Hematopoietic multipotent progenitor cell (in vitro differentiated cells): ENCODE data around the gene PMIS2. TPM values are rescaled to one million over a fixed set of nuclear protein-coding genes. Genes with fewer than 3 reads are reported as not detected.
"Not testable (repeated sequence)": the region's sequence is repeated elsewhere in the genome, so short reads cannot be mapped to it uniquely, and the experiment has no call there.

Source experiments
- DNase-seq, 3 donors: peaks; one replicate each; pipeline ENCODE4 v3.0.0-alpha.2; 2011 to 2015; ENCODE audit warnings: low read depth in 2 of 3, low spot score in 2 of 3
- total RNA-seq: library from RNA; depleted of rRNA; stranded (reverse); fragments of >200 nt; gene quantifications from one replicate; pipeline ENCODE4 v1.2.3, GENCODE V29; 2012

The PMIS2 gene
- total RNA-seq, 1 donor, result not detected

DNA sequence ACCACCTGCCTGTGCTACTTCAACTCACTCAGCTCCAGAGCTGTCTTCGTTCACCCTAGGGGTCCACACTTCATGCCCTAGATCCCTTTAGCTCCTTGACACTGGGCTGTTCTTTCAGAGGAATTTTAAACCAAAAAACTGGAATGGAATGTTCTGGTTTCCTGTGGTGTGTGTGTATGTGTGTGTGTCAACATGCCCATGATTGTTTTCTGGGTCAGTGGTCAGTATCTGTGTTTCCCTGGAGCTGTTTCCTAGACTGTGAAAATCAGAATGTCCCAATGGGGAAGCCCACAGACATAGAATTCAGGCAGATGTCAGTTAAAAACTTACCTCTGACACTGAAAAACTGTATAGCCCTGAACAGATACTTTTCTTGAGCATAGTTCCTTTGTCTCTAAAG is 1.3 kb downstream of the PMIS2 start:
- no peak for DNase-seq

DNA sequence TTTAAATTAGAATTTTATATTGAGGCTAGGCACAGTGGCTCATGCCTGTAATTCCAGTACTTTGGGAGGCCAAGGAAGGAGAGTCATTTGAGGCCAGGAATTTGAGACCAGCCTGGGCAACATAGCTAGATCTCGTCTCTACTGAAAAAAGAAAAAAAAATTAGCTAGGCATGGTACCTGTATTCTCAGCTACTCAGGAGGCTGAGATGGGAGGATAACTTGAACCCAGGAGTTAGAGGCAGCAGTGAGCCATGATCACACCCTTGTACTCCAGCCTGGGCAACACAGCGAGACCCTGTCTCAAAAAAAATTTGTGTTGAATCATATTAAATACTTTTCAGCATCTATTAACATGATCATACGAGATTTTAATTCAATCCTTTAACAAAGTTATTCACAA is 4.9 kb downstream of the PMIS2 start:
- no peak for DNase-seq

DNA sequence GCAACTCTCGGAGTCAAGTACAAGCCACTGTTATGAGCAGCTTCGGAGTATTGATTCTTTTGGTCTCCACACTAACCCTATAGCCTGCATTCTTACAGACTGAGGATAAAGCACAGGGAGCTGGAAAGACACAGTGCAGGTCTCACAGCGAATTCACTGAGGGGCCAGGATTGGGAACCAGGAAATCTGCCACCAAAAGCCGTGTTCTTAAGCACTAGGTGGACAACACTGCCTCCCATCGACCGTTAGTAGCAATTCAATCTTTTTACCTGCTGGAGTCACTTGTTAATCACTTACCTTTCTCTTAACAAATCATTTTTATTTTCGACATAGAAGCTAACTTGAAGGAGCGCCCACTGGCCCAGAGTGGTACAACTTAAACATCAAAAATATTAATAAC is 6.3 kb downstream of the PMIS2 start:
- DNase-seq, result peak in 2 of 3 donors; percentile 52 to 63

DNA sequence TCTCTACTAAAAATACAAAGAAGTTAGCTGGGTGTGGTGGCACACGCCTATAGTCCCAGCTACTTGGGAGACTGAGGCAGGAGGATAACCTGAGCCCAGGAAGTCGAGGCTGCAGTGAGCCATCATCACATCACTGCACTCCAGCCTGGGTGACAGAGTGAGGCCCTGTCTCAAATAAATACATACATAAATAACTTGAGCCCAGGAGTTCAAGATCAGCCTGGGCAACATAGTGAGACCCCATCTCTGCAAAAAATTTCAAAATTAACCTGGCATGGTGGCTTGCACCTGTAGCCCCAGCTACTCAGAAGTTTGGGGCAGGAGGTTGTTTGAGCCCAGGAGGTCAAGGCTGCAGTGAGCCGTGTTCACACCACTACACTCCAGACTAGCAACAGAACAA is 9.1 kb downstream of the PMIS2 start:
- DNase-seq, result not testable (repeated sequence)

DNA sequence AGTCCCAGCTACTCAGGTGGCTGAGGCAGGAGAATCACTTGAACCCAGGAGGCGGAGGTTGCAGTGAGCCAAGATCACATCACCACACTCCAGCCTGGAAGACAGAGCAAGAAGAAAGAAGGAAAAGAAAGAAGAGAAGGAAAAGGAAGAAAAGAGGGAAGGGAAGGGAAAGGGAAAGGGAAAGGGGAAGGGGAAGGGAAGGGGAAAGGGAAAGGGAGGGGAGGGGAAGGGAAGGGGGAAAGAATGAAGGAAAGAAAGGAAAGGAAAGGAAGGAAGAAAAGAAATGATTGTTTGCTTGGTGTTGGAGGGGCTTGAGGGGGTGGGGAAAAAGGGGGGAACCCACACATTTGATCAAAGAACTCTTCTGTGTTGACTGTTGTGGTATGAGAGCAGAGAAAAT is 10.0 kb downstream of the PMIS2 start:
- no peak for DNase-seq

DNA sequence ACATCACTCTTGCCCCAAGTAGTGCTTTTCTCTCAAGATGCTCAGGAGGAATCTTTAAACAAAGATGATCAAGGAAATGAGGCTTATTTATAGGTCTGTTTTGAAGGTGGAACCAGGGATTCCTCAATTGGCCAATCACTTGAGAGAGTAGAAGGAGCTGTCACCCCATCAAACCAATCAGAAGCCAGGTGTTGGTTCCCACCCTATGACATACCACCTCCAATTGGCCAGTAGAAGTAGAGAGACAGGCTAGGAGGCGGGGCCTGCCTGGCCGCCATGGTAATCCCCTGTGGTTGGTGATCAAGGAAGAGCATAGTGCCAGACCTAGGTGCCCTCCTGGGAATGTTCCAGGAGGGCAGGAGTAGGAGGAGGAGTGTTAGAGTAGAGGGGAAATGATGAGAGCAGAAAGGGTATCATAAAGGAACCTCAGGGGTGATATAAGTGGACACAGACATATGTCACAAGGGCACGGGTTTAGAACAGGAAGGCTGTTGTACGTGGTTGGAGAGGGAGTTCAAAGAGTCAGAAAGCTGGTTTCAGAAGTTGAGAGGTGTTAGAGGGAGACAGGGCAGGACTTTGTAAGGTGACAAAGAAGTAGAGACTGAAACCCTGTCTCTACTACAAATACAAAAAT is 10.5 kb downstream of the PMIS2 start:
- DNase-seq, result peak in 2 of 3 donors; percentile 26 to 38

DNA sequence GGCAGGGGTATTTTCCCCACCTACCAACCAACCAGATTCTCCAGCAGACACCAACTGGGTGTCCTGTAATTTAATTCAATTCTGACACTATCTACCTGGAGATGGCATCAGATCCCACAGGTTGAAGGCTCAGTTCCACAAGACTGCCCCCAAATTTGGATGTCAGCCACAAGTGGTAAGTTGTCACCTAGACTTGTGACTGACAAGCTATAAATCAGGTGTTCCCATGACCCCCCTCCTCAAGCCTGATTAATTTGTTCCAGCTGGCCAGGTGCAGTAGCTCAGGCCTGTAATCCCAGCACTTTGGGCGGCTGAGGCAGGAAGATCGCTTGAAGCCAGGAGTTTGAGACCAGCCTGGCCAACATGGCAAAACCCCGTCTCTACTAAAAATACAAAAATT is 16.0 kb downstream of the PMIS2 start:
- DNase-seq, result no peak

DNA sequence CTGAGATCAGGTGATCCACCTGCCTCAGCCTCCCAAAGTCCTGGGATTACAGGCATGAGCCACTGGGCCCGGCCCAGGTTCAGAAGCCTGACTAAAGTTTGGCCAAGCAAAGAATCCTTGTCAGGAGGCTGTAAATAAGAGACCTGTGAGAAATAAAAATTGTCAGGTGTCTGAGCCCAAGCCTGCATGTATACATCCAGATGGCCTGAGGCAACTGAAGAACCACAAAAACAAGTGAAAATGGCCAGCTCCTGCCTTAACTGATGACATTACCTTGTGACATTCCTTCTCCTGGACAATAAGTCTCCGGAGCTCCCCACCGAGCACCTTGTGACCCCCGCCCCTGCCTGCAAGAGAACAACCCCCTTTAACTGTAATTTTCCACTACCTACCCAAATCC is 18.5 kb downstream of the PMIS2 start:
- DNase-seq, result not testable (repeated sequence)

DNA sequence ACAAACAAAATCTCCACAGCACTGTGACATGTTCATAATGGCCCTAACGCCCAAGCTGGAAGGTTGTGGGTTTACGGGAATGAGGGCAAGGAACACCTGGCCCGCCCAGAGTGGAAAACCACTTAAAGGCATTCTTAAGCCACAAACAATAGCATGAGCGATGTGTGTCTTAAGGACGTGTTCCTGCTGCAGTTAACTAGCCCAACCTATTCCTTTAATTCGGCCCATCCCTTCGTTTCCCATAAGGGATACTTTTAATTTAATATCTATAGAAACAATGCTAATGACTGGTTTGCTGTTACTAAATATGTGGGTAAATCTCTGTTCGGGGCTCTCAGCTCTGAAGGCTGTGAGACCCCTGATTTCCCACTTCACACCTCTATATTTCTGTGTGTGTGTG is 21.2 kb downstream of the PMIS2 start:
- not testable (repeated sequence) for DNase-seq

DNA sequence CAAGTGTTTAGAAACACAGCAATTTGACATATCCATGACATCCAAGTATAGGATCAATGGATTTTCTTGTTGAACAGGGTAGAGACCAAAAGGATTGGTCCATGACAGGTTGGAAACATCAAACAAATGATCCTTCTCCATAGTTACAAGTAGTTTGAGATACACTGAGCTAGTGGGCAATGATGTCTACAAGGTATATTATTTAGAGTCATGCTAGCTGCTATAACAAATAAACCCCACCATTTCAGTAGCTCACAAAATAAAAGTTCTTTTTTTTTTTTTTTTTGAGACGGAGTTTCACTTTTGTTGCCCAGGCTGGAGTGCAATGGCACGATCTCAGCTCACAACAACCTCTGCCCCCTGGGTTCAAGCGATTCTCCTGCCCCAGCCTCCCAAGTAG is 21.7 kb downstream of the PMIS2 start:
- DNase-seq, result no peak

DNA sequence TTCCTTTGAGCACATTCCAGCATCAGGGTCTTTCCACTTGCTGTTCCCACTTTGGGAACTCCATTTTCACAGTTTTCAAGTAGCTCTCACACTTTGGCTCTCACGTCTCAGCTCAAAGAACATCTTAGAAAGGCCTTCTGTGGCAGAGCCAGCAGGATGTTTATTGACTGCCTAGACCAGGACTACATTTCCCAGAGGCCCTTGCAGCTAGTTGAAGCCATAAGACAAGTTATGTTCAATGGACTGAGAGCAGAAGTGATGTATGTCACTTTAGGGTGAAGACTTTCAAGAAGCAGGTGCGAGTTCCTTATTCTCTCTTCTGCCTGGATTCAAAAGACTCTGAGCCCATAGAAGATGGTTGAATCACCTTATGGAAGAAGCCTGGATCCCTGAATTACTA is 22.3 kb downstream of the PMIS2 start:
- DNase-seq, result no peak

DNA sequence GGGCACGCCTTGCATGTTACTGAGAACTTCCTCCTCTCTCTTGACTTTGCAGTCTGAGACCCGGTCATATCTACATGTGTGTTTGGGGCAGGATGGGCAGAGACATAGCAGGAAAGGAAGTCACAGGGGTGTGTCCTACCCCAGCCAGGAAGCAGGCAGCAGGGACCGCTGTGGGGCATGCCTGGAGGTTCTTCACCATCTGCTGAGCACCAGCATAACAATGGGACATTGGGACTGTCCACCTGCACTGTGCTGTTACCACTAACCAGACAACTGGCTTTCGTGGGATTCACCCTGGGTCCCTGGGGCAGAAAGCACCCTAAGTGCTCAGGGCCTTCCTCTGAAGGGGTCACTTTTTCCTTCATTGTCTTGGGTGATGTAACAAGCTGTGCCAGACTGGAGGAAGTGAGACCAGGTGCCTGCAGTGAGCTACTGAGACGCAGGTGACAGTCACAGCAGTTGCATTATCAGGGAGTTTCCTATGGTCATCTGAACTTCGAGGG is 23.9 kb downstream of the PMIS2 start:
- DNase-seq, result peak in 2 of 3 donors; percentile 27 to 54

DNA sequence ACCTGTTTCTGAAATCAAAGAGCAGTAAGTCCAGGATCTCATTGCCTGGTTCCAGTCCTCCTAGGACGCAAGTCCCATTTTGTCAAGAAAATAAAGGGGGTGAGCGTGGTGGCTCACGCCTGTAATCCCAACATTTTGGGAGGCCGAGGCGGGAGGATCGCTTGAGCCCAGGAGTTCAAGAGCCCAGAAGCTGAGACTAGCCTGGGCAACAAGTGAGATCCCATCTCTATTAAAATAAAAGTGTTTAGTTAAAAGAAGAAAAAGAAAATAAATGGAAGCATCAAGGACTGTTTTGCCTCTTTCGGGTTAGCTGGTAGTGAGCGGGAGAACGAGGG is 26.2 kb downstream of the PMIS2 start:
- DNase-seq, result no peak

DNA sequence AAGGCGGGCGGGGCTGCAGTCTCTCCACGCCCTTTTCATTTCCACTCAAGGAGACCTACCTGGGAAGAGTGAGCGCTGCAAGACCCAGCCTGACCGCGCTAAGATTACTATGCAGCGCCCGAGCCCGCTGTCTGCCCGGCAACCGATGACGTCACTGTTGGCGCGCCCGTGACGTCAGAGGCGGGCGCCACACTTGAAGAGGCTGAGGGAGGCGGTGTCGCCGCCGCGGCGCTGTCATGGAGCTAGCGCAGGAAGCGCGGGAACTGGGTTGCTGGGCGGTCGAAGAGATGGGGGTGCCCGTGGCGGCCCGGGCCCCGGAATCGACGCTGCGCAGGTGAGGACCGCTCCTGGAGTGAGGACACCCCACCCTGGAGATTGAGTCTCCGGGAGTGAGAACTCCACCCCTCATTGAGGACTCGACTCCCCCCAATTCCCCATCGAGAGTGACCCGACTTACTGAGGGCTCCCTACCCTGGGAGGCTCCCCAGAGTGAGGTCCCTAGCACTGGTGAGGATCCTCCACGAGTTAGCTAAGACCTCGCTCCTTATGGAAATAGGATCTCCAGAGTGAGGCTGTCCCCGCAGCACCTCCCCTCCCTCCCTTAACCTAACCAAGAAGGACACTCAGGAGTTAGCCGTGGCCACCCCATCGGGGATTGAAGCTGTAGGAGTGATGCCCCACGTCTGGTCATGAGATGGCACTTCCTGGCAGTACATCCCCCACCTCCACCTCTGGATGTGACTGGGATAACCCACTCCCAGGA is 26.8 kb downstream of the PMIS2 start, which contains the start of gene HAUS5:
TSS of gene HAUS5 (plus strand) at position 177 of the 763 bp plus-strand sequence. CDS start at position 237, 60 bp downstream.
- peak; percentile 92 to 100 (median 95) for DNase-seq

DNA sequence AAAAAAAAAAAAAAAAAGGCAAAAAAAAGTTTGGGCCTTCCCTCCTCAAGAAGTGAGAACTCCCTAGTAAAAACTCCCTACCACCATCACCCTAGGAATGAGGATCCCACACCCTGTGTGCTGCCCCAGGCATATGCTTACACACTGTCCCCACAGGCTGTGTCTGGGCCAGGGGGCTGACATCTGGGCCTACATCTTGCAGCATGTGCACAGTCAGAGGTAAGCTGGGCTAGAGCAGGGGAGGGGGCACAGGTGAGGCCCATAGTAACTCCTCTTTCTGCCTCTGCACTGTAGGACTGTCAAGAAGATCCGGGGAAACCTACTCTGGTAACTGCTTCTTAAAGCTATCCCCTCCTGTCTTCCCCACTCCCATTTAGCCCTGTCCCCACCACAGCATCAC is 27.6 kb downstream of the PMIS2 start:
- no peak for DNase-seq

DNA sequence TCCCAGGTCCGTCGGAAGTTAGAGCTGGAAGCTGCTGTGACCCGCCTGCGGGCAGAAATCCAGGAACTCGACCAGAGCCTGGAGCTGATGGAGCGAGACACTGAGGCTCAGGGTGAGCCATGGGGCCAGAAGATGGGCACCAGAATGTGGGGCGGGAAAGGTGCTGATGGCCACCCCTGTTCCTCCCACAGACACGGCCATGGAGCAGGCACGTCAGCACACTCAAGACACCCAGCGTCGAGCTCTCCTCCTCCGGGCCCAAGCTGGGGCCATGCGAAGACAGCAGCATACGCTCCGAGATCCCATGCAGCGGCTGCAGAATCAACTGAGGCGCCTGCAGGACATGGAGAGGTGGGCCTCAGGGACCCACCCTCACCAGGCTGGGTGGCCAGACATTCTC is 29.1 kb downstream of the PMIS2 start:
- DNase-seq, result no peak

DNA sequence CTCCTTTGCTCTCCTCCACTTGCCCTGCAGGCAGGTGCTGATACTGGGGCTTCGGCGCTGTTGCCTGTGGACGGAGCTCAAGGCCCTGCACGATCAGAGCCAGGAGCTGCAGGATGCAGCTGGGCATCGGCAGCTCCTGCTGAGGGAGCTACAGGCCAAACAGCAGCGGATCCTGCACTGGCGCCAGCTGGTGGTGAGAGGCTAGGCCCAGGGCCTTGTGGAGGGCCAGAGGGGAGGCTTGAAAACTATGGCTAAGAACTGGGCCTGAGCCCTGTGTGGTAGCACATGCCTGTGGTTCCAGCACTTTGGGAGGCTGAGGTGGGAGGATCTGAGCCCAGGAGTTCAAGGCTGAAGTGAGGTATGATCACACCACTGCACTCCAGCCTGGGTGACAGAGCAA is 32.9 kb downstream of the PMIS2 start:
- no peak for DNase-seq

DNA sequence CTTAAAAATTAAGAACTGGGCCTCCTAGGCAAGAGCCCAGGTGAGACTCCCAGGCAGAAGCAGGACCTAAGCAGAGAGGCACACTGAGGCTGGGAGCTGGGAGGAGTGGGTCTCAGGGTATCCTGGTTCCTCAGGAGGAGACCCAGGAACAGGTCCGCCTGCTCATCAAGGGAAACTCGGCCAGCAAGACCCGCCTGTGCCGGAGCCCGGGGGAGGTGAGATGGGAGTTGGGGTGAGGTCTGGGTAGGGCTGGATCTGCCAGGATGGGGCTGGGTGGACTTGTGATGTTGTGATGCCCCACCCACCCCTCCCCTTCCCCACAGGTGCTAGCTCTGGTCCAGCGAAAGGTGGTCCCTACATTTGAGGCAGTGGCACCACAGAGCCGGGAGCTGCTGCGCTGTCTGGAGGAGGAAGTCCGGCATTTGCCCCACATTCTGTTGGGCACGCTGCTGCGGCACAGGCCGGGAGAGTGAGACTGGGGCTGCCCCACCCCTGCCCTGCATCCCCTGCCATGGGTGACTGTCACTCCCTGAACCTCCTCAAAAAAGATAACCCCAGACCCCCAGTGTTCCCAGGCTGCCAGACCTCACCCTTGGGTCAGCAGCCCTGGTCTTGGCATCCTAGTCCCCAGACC is 33.4 kb downstream of the PMIS2 start:
- no peak for DNase-seq

DNA sequence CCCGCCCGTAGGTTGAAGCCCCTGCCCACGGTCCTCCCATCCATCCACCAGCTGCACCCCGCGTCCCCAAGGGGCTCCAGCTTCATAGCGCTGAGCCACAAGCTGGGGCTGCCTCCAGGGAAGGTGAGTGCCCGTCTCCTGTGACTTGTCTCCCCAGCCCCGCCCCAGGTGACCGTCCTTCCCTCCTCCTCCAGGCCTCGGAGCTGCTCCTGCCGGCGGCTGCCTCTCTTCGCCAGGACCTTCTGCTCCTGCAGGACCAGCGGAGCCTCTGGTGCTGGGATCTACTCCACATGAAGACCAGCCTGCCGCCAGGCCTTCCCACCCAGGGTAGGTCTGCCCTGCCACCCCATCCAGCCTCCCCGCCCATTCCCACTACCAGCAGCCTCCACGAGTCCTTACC is 34.0 kb downstream of the PMIS2 start:
- DNase-seq, result no peak

DNA sequence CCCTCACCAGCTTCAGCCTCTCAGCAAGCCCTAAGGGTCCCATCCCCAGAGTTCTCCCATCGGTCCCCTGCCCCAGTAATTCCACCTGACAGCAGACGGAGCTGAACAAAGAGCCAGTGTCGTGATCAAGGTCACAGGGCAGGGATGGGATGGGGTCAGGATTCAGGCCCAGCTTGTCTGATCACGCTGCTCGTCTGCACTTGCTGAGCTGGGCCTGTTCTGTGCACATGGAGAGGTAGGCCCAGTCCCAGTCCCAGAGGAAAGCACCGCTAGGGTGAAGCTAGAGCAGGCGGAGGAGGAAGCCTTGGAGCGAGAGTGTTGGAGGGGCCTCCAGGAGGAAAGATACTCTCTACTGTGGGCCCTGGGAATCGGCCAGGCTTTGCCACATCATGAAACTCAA is 35.7 kb downstream of the PMIS2 start:
- DNase-seq, result no peak

DNA sequence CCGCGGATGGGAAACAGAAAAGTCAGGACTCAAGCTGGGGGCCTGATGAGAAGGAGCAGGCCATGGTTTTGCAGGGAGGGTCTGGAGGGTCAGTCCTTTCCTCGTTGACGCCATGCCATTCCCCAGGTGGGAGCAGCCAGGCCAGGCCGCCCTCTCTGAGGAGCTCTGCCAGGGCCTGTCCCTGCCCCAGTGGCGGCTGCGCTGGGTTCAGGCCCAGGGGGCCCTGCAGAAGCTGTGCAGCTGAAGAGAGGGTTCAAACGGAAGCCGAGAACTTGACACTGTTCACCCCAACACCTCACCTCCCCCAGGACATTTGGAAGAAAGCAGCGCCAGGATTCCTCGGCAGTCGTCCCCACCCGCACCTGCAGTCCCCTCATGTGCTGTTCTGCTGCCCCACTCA is 36.8 kb downstream of the PMIS2 start:
- no peak for DNase-seq
